Right cardiac atrium (tissue), 5 donors: ENCODE data around the gene BSG. TPM values are rescaled to one million over a fixed set of nuclear protein-coding genes. Genes with fewer than 3 reads are reported as not detected.

Source experiments
- ATAC-seq, 2 donors: fragments of 200-7000 bp; cut with Tn5 transposase; one replicate each; pipeline versions ENCODE4 v1.8.0 to v1.9.1; 2020; ENCODE audit warnings: moderate library complexity in 2 of 2, mild to moderate bottlenecking in 1 of 2
- DNase-seq, 3 donors: peaks; one replicate each; pipeline ENCODE4 v3.0.0-alpha.2; 2020
- H3K27ac ChIP-seq: one replicate; pipeline ENCODE4 v1.5.1; 2013; ENCODE audit warnings: mild to moderate bottlenecking, low read length, control low read depth, moderate library complexity
- H3K27me3 ChIP-seq: one replicate; pipeline ENCODE4 v1.6.1; 2013; ENCODE audit not compliant: control insufficient read depth, insufficient read depth
- H3K4me1 ChIP-seq: one replicate; pipeline ENCODE4 v1.6.1; 2013; ENCODE audit warnings: low read length; ENCODE audit not compliant: control insufficient read depth, insufficient read depth
- H3K4me3 ChIP-seq: one replicate; pipeline ENCODE4 v1.5.1; 2013; ENCODE audit warnings: low read length, control low read depth
- H3K9me3 ChIP-seq: one replicate; pipeline ENCODE4 v1.6.1; 2013; ENCODE audit warnings: low read length; ENCODE audit not compliant: control insufficient read depth
- WGBS: extraction: QIAGEN DNeasy Blood & Tissue Kit; methylation state at CpG from one replicate; pipeline ENCODE4 v1.1.7; 2013; 5-methylcytosine and 5-hydroxymethylcytosine counted together
- intact Hi-C, 4 donors: fragments of 100-400 bp; cut with DNase I; formaldehyde crosslinking; loops; one replicate each; pipeline versions ENCODE4 v1.11.0 to v1.14.0; 2022 to 2023
- polyA plus RNA-seq: library from polyadenylated mRNA; stranded (reverse); fragments of 200-250 nt; gene quantifications from one replicate; pipeline ENCODE4 v1.2.3, GENCODE V29; 2013
- total RNA-seq, 4 donors: library from RNA; stranded (reverse); fragmentation: NEBNext Ultra II Directional; extraction: Animal tissue kit (Norgen Biotek cat#: 25700); gene quantifications; one replicate each; pipeline ENCODE4 v1.2.1, GENCODE V29; 2021
- donor health status: healthy with polysubstance abuse.
- donor health status: DM: no; HTN: yes; CAD: no.
- donor health status: DM: no; HTN: no; CAD: no.
- donor health status: DM: no; HTN: yes; CAD: no; lungs with severe emphysema.
- donor health status: DM: yes; HTN: yes; CAD: no.

BSG gene
- total and polyA plus RNA-seq, 5 donors, result 1,142 to 1,705 (median 1,380) TPM

DNA sequence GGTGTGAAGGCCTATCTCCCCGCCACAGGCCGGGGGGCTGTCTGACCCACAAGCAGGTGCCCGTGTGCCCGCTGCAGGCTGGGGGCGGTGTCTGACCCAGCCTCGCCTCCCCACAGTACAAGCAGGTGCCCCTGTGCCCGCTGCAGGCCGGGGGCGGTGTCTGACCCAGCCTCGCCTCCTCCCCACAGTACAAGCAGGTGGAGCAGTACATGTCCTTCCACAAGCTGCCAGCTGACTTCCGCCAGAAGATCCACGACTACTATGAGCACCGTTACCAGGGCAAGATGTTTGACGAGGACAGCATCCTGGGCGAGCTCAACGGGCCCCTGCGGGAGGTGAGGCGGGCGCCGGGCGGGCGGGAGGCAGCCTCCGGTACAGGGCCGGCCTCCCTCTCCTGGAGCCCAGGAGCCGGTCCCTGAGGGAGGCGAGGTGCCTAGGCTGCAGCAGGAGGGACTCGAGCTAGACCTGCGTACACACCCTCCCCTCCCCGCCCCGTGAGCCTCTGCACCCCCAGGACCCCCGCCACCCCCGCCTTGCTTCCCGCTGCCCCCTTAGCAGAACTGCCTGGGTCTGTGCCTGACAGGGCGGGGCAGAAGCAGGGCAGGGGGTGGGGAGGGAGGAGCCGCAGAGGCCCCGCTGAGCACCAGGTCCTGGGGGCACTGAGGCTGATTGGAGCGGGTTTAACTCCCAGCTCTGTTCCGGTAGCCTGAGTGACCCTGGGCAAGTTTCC is 37.8 kb downstream of the BSG start:
- WGBS, result 59% methylated on average over 38 of the region's 38 CpGs
- ATAC-seq, result peak in 1 of 2 donors; percentile 52
- no peaks in the 10 kb centered on the region for H3K4me1 ChIP-seq
- no peak overlapping the region for H3K4me3 ChIP-seq
- intact Hi-C loops, result no loop called here
- no peaks in the 10 kb centered on the region for H3K9me3 ChIP-seq
- no peaks in the 10 kb centered on the region for H3K27me3 ChIP-seq
- H3K27ac ChIP-seq, result no peak overlapping the region
- no peak for DNase-seq

GRCh38 chr19:610801-611480 is 38.5 kb downstream of the BSG start:
- ATAC-seq, result peak; percentile 29 to 47
- Histone ChIP-seq H3K27me3 (no peaks in the 10 kb centered on the region), H3K4me1 (no peaks in the 10 kb centered on the region), H3K4me3 (no peak overlapping the region), H3K27ac (no peak overlapping the region), H3K9me3 (no peaks in the 10 kb centered on the region)
- peak; percentile 47 to 84 (median 82) for DNase-seq
- intact Hi-C loops, result no loop called here
- WGBS, result 35% methylated on average over 36 of the region's 36 CpGs

- WGBS, result 55% methylated on average over 13 of the region's 13 CpGs
- ATAC-seq (no peak), DNase-seq (no peak)
- H3K9me3 ChIP-seq, result no peaks in the 10 kb centered on the region
- H3K4me3 ChIP-seq, result no peak overlapping the region
- no peaks in the 10 kb centered on the region for H3K4me1 ChIP-seq
- intact Hi-C loops, result no loop called here
- H3K27ac ChIP-seq, result no peak overlapping the region
- no peaks in the 10 kb centered on the region for H3K27me3 ChIP-seq
Measured at GRCh38 chr19:611481-611868, 39.1 kb downstream of the BSG start.

GRCh38 chr19:612941-613340 is 40.5 kb downstream of the BSG start:
- ATAC-seq, result no peak
- WGBS, result 85% methylated on average over 33 of the region's 33 CpGs
- H3K27me3 ChIP-seq, result no peaks in the 10 kb centered on the region
- no peaks in the 10 kb centered on the region for H3K9me3 ChIP-seq
- intact Hi-C loops, result no loop called here
- DNase-seq, result no peak
- no peak overlapping the region for H3K4me3 ChIP-seq
- no peaks in the 10 kb centered on the region for H3K4me1 ChIP-seq
- no peak overlapping the region for H3K27ac ChIP-seq

GRCh38 chr19:613732-614567 is 41.6 kb downstream of the BSG start:
- Histone ChIP-seq H3K27ac (no peak overlapping the region), H3K27me3 (no peaks in the 10 kb centered on the region), H3K4me1 (no peaks in the 10 kb centered on the region), H3K9me3 (no peaks in the 10 kb centered on the region), H3K4me3 (no peak overlapping the region)
- intact Hi-C loops, result no loop called here
- ATAC-seq (no peak), DNase-seq (no peak)
- WGBS, result 85% methylated on average over 54 of the region's 54 CpGs

GRCh38 chr19:615619-616018 is 43.2 kb downstream of the BSG start:
- intact Hi-C loops, result no loop called here
- DNase-seq (no peak), ATAC-seq (no peak)
- H3K4me3 ChIP-seq, result no peak overlapping the region
- no peaks in the 10 kb centered on the region for H3K9me3 ChIP-seq
- WGBS, result 27% methylated on average over 33 of the region's 33 CpGs
- no peaks in the 10 kb centered on the region for H3K4me1 ChIP-seq
- no peaks in the 10 kb centered on the region for H3K27me3 ChIP-seq
- no peak overlapping the region for H3K27ac ChIP-seq

GRCh38 chr19:616062-616700 is 43.8 kb downstream of the BSG start:
- ATAC-seq, result no peak

DNA sequence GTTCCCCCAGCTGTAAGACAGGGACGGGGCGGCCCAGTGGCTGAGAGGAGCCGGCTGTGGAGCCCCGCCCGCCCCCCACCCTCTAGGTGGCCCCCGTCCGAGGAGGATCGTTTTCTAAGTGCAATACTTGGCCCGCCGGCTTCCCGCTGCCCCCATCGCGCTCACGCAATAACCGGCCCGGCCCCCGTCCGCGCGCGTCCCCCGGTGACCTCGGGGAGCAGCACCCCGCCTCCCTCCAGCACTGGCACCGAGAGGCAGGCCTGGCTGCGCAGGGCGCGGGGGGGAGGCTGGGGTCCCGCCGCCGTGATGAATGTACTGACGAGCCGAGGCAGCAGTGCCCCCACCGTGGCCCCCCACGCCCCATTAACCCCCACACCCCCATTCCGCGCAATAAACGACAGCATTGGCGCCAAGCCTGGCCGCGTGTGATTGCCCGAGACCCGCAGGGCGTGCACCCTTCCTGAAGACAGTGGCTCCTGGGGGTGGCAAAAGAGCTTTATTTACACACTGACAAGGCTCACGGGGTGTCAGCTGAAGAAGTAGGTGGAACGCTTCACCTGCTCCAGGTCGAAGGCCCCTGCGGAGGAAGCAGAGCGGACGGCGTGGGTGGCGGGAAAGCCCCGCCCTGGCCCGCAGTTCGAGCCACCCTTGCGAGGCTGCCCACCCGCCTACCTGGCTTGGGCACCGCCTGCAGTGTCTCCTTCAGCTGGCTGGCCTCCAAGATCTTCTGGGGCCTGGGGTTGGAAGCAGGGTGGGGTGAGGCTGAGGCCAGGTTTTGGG is 44.5 kb downstream of the BSG start:
- peak in 1 of 3 donors; percentile 55 for DNase-seq
- no peak overlapping the region for H3K4me3 ChIP-seq
- 88% methylated on average over 58 of the region's 58 CpGs for WGBS
- H3K27ac ChIP-seq, result no peak overlapping the region
- H3K4me1 ChIP-seq, result no peaks in the 10 kb centered on the region
- intact Hi-C loops, result no loop called here
- no peaks in the 10 kb centered on the region for H3K27me3 ChIP-seq
- no peaks in the 10 kb centered on the region for H3K9me3 ChIP-seq
- ATAC-seq, result no peak

More at GRCh38 chr19:616062-616700, 43.8 kb downstream of the BSG start:
- no peak for DNase-seq
- Histone ChIP-seq H3K27me3 (no peaks in the 10 kb centered on the region), H3K9me3 (no peaks in the 10 kb centered on the region), H3K4me3 (no peak overlapping the region), H3K4me1 (no peaks in the 10 kb centered on the region), H3K27ac (no peak overlapping the region)
- 13% methylated on average over 82 of the region's 97 CpGs for WGBS
- intact Hi-C loops, result no loop called here

DNA sequence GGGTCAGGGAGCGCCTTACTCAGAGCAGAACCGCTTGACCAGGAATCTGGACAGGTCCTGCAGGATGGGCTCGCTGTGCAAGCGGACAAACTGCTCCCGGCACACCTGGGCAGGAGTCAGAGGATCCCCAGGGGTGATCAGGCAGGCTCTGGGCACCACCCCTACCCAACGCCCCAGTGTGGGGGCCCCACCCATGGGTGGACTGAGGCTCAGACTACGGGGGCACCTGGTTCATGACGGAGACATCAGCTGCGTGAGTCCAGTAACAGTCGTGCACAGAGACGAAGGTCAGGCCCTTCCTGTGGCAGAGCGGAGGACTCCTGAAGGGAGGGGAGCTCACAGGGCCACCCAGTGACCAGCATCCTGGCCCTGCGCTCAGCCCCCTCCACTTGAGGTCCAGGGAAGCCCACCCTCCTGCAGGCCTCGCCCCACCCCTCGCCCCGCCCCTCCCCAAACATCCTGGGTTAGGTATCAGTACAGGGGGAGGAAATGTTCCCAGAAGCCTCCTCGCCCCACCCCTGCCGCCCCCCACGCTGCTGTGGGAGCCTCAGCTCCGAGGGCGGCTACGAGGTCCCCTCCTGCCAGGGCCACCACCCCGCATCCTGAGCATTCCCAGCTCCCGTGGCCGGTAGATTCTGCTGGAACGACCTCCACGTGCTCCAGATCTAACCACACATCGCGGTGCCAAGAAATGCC is 45.3 kb downstream of the BSG start:
- H3K4me3 ChIP-seq, result no peak overlapping the region
- no peak overlapping the region for H3K27ac ChIP-seq
- DNase-seq (no peak), ATAC-seq (no peak)
- 88% methylated on average over 29 of the region's 29 CpGs for WGBS
- no peaks in the 10 kb centered on the region for H3K9me3 ChIP-seq
- intact Hi-C loops, result no loop called here
- no peaks in the 10 kb centered on the region for H3K27me3 ChIP-seq
- H3K4me1 ChIP-seq, result no peaks in the 10 kb centered on the region

DNA sequence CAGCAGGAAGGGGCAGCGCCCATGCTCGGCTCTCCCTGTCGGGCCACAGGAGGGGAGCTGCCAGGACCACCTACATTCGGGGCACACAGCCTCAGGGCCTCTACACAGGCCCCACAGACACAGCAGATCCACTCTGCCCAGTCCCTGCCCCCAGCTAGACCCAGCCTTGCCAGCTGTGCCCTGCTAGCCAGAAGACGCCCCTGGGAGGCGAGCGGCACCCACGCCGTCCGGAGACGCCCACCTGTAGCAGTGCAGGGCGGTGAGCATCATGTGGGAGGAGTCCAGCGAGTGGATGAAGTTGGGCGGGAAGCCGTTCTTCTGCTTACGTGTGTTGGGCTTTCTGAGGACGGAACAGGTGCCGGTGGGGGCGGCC is 45.8 kb downstream of the BSG start:
- ATAC-seq (no peak), DNase-seq (peak in 1 of 3 donors; percentile 31)
- intact Hi-C loops, result no loop called here
- Histone ChIP-seq H3K27me3 (no peaks in the 10 kb centered on the region), H3K9me3 (no peaks in the 10 kb centered on the region), H3K27ac (no peak overlapping the region), H3K4me1 (no peaks in the 10 kb centered on the region), H3K4me3 (no peak overlapping the region)
- 90% methylated on average over 19 of the region's 19 CpGs for WGBS
